Osteoblast (primary cell): Measurements from ENCODE around the gene LSR. TPM values are rescaled to one million over a fixed set of nuclear protein-coding genes. Genes with fewer than 3 reads are reported as not detected.

Experiments used
- DNase-seq: peaks from one replicate; pipeline ENCODE4 v3.0.0; 2011; ENCODE audit warnings: low spot score, mixed read lengths; ENCODE audit not compliant: insufficient read length; ENCODE audit errors: missing footprints
- H2AFZ ChIP-seq: 2 replicates; pipeline ENCODE4 v1.6.0; 2011; ENCODE audit warnings: mild to moderate bottlenecking, low read length
- H3K27ac ChIP-seq: 2 replicates; pipeline ENCODE4 v1.5.1; 2011; ENCODE audit warnings: mild to moderate bottlenecking, low read depth, low read length, moderate library complexity
- H3K27me3 ChIP-seq: 2 replicates; pipeline ENCODE4 v1.6.0; 2012; ENCODE audit warnings: mild to moderate bottlenecking, control low read depth, inconsistent platforms, low read length, moderate library complexity; ENCODE audit not compliant: insufficient read depth
- H3K36me3 ChIP-seq: 2 replicates; pipeline ENCODE4 v1.5.1; 2011; ENCODE audit warnings: mild to moderate bottlenecking, low read length, control low read depth, moderate library complexity; ENCODE audit not compliant: insufficient read depth
- H3K4me1 ChIP-seq: 2 replicates; pipeline ENCODE4 v1.5.1; 2011; ENCODE audit warnings: mild to moderate bottlenecking, low read length, control low read depth, moderate library complexity; ENCODE audit not compliant: insufficient read depth
- H3K4me2 ChIP-seq: 2 replicates; pipeline ENCODE4 v1.6.0; 2011; ENCODE audit warnings: mild to moderate bottlenecking, low read length; ENCODE audit not compliant: insufficient read depth
- H3K4me3 ChIP-seq: fragments of 200-600 bp; sonication (generic); 3 replicates; pipeline ENCODE4 v1.5.1; 2012; ENCODE audit warnings: mild to moderate bottlenecking, low read length, inconsistent platforms; ENCODE audit not compliant: insufficient read depth
- H3K79me2 ChIP-seq: 2 replicates; pipeline ENCODE4 v1.6.0; 2012; ENCODE audit warnings: mild to moderate bottlenecking, low read length, control low read depth, inconsistent platforms; ENCODE audit not compliant: insufficient read depth
- H3K9me3 ChIP-seq: 2 replicates; pipeline ENCODE4 v1.5.1; 2011; ENCODE audit warnings: low read depth, low read length, control low read depth
- H4K20me1 ChIP-seq: 2 replicates; pipeline ENCODE4 v1.6.0; 2012; ENCODE audit warnings: mild to moderate bottlenecking, low read length, control low read depth; ENCODE audit not compliant: insufficient read depth
- CTCF ChIP-seq: IDR thresholded peaks from 2 replicates; pipeline ENCODE4 v1.5.1; 2011; ENCODE audit warnings: mild to moderate bottlenecking, low read depth, low read length, moderate library complexity; ENCODE audit errors: extremely low read depth
- total RNA-seq: library from RNA; depleted of rRNA; stranded (reverse); fragments of >200 nt; gene quantifications from 2 replicates; pipeline ENCODE4 v1.2.3, GENCODE V29; 2012

LSR gene
- total RNA-seq, 1 donor = 0.36 TPM

DNA sequence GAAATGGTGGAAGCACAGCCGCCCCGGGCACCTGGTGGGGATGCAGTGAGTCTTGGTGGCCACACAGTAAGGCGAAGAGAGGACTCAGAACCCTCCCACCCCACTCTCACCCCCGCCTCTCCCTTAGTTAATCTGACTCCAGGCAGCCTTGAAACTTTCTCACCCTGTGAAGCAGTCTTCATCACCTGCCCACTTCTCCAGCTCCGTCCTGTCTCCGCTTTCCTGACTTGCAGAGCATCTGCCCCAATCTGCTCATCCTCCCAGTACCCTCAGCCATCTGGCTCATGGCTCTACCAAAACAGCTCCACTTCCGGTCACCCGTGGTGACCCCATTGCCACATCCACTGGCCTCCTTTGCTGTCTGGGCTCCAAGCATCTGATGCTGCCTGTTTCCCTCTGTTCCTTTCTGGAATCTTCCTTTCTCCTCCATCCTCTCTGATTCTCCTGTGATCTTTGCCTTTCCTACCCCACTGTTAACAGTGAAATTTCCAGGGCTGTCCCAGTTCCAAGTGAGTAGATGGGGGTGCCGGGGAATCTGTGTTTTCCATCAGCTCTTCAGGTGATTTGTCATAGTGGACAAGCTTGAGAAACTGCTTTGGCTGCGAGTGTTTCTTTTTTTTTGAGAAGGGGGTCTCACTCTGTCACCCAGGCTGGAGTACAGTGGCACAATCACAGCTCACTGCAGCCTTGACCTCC, 24.3 kb downstream of the LSR start:
- no peaks in the 10 kb centered on the region for H3K4me1 ChIP-seq
- H3K79me2 ChIP-seq = peaks cover 4% of the 10 kb centered on the region
- H3K27ac ChIP-seq = no peak overlapping the region
- H2AFZ ChIP-seq = no peak overlapping the region
- H3K27me3 ChIP-seq = no peaks in the 10 kb centered on the region
- peak; percentile 64 for DNase-seq
- H3K4me3 ChIP-seq = no peak overlapping the region
- TF ChIP-seq CTCF = no peak
- H3K9me3 ChIP-seq = no peaks in the 10 kb centered on the region
- H4K20me1 ChIP-seq = peaks cover 12% of the 10 kb centered on the region
- H3K36me3 ChIP-seq = peaks cover 41% of the 10 kb centered on the region
- H3K4me2 ChIP-seq = no peak overlapping the region

DNA sequence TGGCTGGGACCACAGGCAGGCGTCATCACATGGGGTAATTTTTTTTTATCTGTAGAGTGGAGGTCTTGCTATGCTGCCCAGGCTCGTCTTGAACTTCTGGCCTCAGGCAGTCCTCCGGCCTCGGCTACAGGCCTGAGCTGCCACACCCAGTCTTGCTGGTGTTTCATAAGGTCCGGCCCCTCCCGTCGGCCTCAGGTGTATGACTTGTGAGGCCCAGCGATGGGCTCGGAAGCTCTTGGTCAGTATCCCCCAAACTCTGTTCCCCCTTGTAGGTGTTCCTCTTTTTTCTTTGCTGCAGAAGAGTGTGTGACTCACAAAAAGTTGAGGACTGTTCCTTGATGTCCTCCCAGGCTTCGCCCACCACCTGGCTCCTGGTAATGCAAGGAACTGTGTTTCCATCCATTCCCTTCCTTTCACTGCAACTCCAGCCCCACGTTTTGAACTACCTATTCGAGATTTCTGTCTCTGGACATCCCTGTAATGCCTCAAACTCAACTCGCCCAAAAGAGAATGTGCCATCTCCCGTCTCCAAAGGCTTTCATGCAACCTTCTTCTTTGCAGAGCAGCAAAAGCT, 25.0 kb downstream of the LSR start:
- DNase-seq = peak; percentile 66
- Histone ChIP-seq H3K9me3 (no peaks in the 10 kb centered on the region), H3K36me3 (peaks cover 41% of the 10 kb centered on the region), H4K20me1 (peaks cover 12% of the 10 kb centered on the region), H3K27me3 (no peaks in the 10 kb centered on the region), H3K79me2 (peaks cover 4% of the 10 kb centered on the region), H2AFZ (no peak overlapping the region), H3K4me3 (no peak overlapping the region), H3K4me1 (no peaks in the 10 kb centered on the region), H3K4me2 (no peak overlapping the region), H3K27ac (no peak overlapping the region)
- TF ChIP-seq CTCF = no peak

- peak; percentile 18 for DNase-seq
- no peaks in the 10 kb centered on the region for H3K4me1 ChIP-seq
- no peak overlapping the region for H3K27ac ChIP-seq
- H4K20me1 ChIP-seq = peaks cover 12% of the 10 kb centered on the region
- no peak overlapping the region for H2AFZ ChIP-seq
- H3K79me2 ChIP-seq = peaks cover 4% of the 10 kb centered on the region
- TF ChIP-seq CTCF = no peak
- peaks cover 41% of the 10 kb centered on the region for H3K36me3 ChIP-seq
- no peaks in the 10 kb centered on the region for H3K27me3 ChIP-seq
- H3K4me2 ChIP-seq = no peak overlapping the region
- no peak overlapping the region for H3K4me3 ChIP-seq
- H3K9me3 ChIP-seq = no peaks in the 10 kb centered on the region
Measured at GRCh38 chr19:35274323-35274722, 25.5 kb downstream of the LSR start.

- Histone ChIP-seq H3K27me3 (peaks cover 3% of the 10 kb centered on the region), H3K27ac (no peak overlapping the region), H3K4me2 (no peak overlapping the region), H2AFZ (no peak overlapping the region), H3K9me3 (no peaks in the 10 kb centered on the region), H3K4me3 (no peak overlapping the region), H3K4me1 (no peaks in the 10 kb centered on the region), H3K36me3 (peaks cover 27% of the 10 kb centered on the region), H3K79me2 (no peaks in the 10 kb centered on the region), H4K20me1 (peaks cover 6% of the 10 kb centered on the region)
- DNase-seq = peak; percentile 81
- no peak for TF ChIP-seq CTCF
Measured at GRCh38 chr19:35276706-35277281, 28.0 kb downstream of the LSR start.
